Panc1 (cell line): ENCODE measurements around the gene UBR3. TPM values are rescaled to one million over a fixed set of nuclear protein-coding genes. Genes with fewer than 3 reads are reported as not detected.

ENCODE experiments used
- ATAC-seq: fragments of 200-7000 bp; cut with Tn5 transposase; 2 replicates; pipeline ENCODE4 v1.9.1; 2020; ENCODE audit warnings: mild to moderate bottlenecking, moderate library complexity
- BruUV-seq: library from RNA; stranded (reverse); fragments of 400-500 nt; replicated peaks from 2 replicates; lab custom pipeline; 2021; lab: Mats Ljungman, UMichigan
- CTCF ChIA-PET: fragments of 300-600 bp; sonication (Branson Sonifier 250); formaldehyde crosslinking; loops from one replicate; lab custom pipeline; 2022; ENCODE audit warnings: antibody characterized with exemption; lab: Charles Lee
- POLR2A ChIA-PET: fragments of 300-600 bp; sonication (Branson Sonifier 250); formaldehyde crosslinking; loops from one replicate; lab custom pipeline; 2022; ENCODE audit warnings: antibody characterized with exemption; lab: Charles Lee
- DNase-seq: peaks from one replicate; pipeline ENCODE4 v3.0.0-alpha.2; 2010; ENCODE audit warnings: low read depth, low spot score
- H3K27ac ChIP-seq: 2 replicates; pipeline ENCODE4 v1.5.1; 2011; ENCODE audit warnings: mild to moderate bottlenecking, low read length, inconsistent platforms
- H3K27me3 ChIP-seq: fragments of 200-500 bp; sonication (Bioruptor generic); 2 replicates; pipeline ENCODE4 v1.6.0; 2014; ENCODE audit warnings: low read length, inconsistent platforms; ENCODE audit not compliant: control insufficient read depth, insufficient read depth
- H3K36me3 ChIP-seq: fragments of 200-500 bp; sonication (Bioruptor generic); 2 replicates; pipeline ENCODE4 v1.5.1; 2014; ENCODE audit warnings: inconsistent platforms, mild to moderate bottlenecking, low read length, moderate library complexity; ENCODE audit not compliant: control insufficient read depth, insufficient read depth
- H3K4me1 ChIP-seq: 2 replicates; pipeline ENCODE4 v1.5.1; 2011; ENCODE audit warnings: inconsistent platforms, mild to moderate bottlenecking, low read length, moderate library complexity; ENCODE audit not compliant: control insufficient read depth, insufficient read depth
- H3K4me3 ChIP-seq, 2 experiments: 2 replicates each; pipeline ENCODE4 v1.5.1; 2011 to 2012; ENCODE audit warnings: low read depth in 2 of 2, low read length in 2 of 2, mild to moderate bottlenecking in 2 of 2, inconsistent platforms in 1 of 2, moderate library complexity in 1 of 2
- H3K9me3 ChIP-seq: fragments of 200-500 bp; sonication (Bioruptor generic); 2 replicates; pipeline ENCODE4 v1.5.1; 2014; ENCODE audit warnings: low read depth, mild to moderate bottlenecking, inconsistent platforms, low read length, moderate library complexity; ENCODE audit not compliant: control insufficient read depth, insufficient read depth
- SIN3A ChIP-seq: IDR thresholded peaks from 2 replicates; pipeline ENCODE4 v1.6.1; 2012; ENCODE audit warnings: low read depth, mild to moderate bottlenecking, low read length, moderate library complexity, borderline replicate concordance; ENCODE audit not compliant: insufficient read depth
- TCF7L2 ChIP-seq: IDR thresholded peaks from 2 replicates; pipeline ENCODE4 v1.6.1; 2011; ENCODE audit warnings: mild to moderate bottlenecking, low read depth, low read length, inconsistent platforms
- in situ Hi-C: cut with HindIII; loops from 2 replicates; pipeline ENCODE4 v1.10.0; 2016; ENCODE audit warnings: low sequenced_read_pairs, low pct_unique_long_range_greater_than_20kb
- intact Hi-C: fragments of 100-400 bp; cut with micrococcal nuclease; formaldehyde crosslinking; loops from one replicate; pipeline ENCODE4 v1.10.0; 2022; ENCODE audit not compliant: unreplicated experiment
- total RNA-seq: library from RNA; stranded (reverse); gene quantifications from one replicate; pipeline ENCODE4 v1.2.1, GENCODE V29; 2021; ENCODE audit not compliant: unreplicated experiment
- TF ChIP-seq, protein P1 (sequence below): fragments of 450-650 bp; IDR thresholded peaks from 2 replicates; pipeline ENCODE4 v1.5.1; 2017; ENCODE audit warnings: mild to moderate bottlenecking
- TF ChIP-seq, protein P2 (sequence below), 2 experiments: IDR thresholded peaks; 2 replicates each; pipeline ENCODE4 v1.6.1; 2011 to 2012; ENCODE audit warnings: low read depth in 2 of 2, control low read depth in 1 of 2, low read length in 1 of 2, mild to moderate bottlenecking in 1 of 2, moderate library complexity in 1 of 2; ENCODE audit not compliant: insufficient read depth in 1 of 2

UBR3 gene
- total RNA-seq, 1 experiment from 2014 or later: 27.9 TPM

DNA sequence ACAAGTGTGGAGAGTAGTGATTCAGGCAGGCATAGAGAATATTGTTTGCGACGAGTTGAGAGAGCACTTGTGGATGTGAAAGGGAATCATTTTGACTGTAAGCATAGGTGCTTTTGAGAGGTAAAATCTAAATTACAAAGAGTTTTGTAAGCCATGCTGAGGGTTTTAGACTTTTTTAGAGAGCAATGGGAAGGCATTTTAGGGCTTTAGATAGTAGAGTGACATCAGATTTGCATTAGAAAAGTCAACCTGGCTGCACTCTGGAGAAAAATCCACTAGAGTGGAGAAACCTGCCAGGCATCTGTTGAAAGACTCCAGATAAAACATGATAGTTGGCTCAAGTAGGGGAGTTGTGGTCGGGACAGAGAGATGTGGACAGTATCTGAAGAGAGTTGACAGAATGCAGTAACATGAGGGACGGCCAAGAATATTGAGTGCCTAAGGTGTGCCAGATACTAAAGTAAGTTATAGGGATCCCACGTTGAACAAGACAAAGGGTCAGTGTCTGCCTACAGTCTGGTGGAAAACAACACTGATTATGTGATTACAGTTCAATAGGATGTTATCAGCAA lies 258.9 kb downstream of the UBR3 start:
- no peak for DNase-seq
- intact Hi-C loops: no loop called here
- Histone ChIP-seq H3K9me3 (peaks cover 1% of the 10 kb centered on the region; the same call in 1 of the 2 replicates), H3K36me3 (0 out of 2 replicates have a peak, but pooled peaks cover 2% of the 10 kb centered on the region), H3K27ac (no peak overlapping the region), H3K4me1 (no peaks in the 10 kb centered on the region), H3K27me3 (no peaks in the 10 kb centered on the region), H3K4me3 (no peak overlapping the region)
- no peak for TF ChIP-seq SIN3A
- no TSS peak for BruUV-seq
- in situ Hi-C loops: no loop called here
- ChIA-PET POLR2A (no interaction called here), CTCF (no interaction called here)
- ATAC-seq: no peak

DNA sequence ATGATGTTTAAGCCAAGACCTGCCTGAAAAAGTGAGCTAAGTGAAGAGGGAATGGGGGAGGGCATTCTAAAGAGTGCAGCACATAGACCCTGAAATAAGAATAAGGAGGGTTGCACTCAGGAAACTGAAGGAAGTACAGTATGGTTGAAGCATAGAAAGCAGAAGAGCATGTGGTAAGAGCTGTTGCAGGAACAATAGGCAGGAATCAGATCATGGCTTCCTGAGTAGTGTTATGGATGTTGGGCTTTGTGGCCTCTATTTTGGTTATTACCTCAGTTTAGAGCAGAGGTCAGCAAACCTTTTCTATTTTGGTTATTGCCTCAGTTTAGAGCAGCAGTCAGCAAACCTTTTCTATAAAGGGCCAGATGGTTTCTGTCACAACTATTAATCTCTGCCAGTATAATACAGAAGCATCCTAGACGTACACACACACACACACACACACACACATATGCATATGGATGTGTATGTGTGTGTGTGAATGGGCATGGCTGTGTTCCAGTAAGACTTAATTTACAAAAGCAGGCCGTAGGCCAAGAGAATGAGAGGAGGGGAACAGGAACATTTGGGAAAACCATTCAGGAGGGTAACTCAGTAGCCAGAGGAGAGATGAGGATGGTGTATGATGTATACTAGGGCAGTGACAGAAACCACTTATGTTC lies 259.6 kb downstream of the UBR3 start:
- Histone ChIP-seq H3K9me3 (peaks cover 5% of the 10 kb centered on the region; the same call in 1 of the 2 replicates), H3K36me3 (0 out of 2 replicates have a peak, but pooled peaks cover under 1% of the 10 kb centered on the region), H3K4me3 (no peak overlapping the region), H3K27me3 (no peaks in the 10 kb centered on the region), H3K27ac (no peak overlapping the region), H3K4me1 (no peaks in the 10 kb centered on the region)
- TF ChIP-seq TCF7L2: no peak
- POLR2A ChIA-PET: no interaction called here
- DNase-seq (no peak), ATAC-seq (no peak)
- in situ Hi-C loops: no loop called here
- intact Hi-C loops: no loop called here
- no TSS peak for BruUV-seq
- CTCF ChIA-PET: no interaction called here

DNA sequence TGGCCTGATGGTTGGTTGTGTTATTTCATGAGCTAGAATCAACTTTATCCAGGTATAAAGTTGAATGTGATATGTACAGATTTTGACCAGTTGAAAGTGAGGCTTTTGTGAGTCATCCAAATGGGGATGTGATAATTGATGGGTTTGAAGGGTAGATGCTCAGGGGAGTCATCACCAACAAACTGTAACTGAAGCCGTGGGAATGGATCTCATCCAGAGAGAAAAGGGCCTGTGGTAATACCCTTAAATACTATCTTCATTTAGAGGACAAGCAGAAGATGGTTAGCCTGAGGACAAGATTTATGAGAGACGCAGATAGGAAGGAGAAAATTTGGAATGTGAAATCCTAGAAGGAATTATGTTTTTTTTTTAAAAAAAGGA lies 260.1 kb downstream of the UBR3 start:
- Histone ChIP-seq H3K4me1 (no peaks in the 10 kb centered on the region), H3K4me3 (no peak overlapping the region), H3K27me3 (no peaks in the 10 kb centered on the region), H3K9me3 (peaks cover 5% of the 10 kb centered on the region; the same call in 1 of the 2 replicates), H3K27ac (no peak overlapping the region), H3K36me3 (no peaks in the 10 kb centered on the region)
- POLR2A ChIA-PET: no interaction called here
- in situ Hi-C loops: no loop called here
- BruUV-seq: no TSS peak
- intact Hi-C loops: no loop called here
- no peak for DNase-seq
- CTCF ChIA-PET: no interaction called here
- no peak for ATAC-seq
- no peak for TF ChIP-seq TCF7L2
- TF ChIP-seq, protein P1, sequence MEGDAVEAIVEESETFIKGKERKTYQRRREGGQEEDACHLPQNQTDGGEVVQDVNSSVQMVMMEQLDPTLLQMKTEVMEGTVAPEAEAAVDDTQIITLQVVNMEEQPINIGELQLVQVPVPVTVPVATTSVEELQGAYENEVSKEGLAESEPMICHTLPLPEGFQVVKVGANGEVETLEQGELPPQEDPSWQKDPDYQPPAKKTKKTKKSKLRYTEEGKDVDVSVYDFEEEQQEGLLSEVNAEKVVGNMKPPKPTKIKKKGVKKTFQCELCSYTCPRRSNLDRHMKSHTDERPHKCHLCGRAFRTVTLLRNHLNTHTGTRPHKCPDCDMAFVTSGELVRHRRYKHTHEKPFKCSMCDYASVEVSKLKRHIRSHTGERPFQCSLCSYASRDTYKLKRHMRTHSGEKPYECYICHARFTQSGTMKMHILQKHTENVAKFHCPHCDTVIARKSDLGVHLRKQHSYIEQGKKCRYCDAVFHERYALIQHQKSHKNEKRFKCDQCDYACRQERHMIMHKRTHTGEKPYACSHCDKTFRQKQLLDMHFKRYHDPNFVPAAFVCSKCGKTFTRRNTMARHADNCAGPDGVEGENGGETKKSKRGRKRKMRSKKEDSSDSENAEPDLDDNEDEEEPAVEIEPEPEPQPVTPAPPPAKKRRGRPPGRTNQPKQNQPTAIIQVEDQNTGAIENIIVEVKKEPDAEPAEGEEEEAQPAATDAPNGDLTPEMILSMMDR: no peak
- no peak for TF ChIP-seq SIN3A
- TF ChIP-seq, protein P2, sequence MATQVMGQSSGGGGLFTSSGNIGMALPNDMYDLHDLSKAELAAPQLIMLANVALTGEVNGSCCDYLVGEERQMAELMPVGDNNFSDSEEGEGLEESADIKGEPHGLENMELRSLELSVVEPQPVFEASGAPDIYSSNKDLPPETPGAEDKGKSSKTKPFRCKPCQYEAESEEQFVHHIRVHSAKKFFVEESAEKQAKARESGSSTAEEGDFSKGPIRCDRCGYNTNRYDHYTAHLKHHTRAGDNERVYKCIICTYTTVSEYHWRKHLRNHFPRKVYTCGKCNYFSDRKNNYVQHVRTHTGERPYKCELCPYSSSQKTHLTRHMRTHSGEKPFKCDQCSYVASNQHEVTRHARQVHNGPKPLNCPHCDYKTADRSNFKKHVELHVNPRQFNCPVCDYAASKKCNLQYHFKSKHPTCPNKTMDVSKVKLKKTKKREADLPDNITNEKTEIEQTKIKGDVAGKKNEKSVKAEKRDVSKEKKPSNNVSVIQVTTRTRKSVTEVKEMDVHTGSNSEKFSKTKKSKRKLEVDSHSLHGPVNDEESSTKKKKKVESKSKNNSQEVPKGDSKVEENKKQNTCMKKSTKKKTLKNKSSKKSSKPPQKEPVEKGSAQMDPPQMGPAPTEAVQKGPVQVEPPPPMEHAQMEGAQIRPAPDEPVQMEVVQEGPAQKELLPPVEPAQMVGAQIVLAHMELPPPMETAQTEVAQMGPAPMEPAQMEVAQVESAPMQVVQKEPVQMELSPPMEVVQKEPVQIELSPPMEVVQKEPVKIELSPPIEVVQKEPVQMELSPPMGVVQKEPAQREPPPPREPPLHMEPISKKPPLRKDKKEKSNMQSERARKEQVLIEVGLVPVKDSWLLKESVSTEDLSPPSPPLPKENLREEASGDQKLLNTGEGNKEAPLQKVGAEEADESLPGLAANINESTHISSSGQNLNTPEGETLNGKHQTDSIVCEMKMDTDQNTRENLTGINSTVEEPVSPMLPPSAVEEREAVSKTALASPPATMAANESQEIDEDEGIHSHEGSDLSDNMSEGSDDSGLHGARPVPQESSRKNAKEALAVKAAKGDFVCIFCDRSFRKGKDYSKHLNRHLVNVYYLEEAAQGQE (IDR thresholded peaks at IDR 0.05; ENCODE audit: insufficient read depth in 1 of 2, low read depth in 2 of 2, low read length in 1 of 2): no peak
